Esophagus squamous epithelium (tissue), 5 donors: ENCODE results near the gene GTPBP3. TPM values are rescaled to one million over a fixed set of nuclear protein-coding genes. Genes with fewer than 3 reads are reported as not detected.
A peak's percentile ranks its signal among the peaks of the same experiment; 100 is the strongest.

ENCODE experiments used
- DNase-seq: peaks from one replicate; lab custom pipeline; 2025; lab: John Stamatoyannopoulos, UW
- H3K27ac ChIP-seq, 4 donors: fragments of 200-600 bp; sonication (generic); one replicate each; pipeline ENCODE4 v1.5.1; 2016 to 2019; ENCODE audit warnings: mild to moderate bottlenecking in 1 of 4
- H3K27me3 ChIP-seq, 4 donors: fragments of 200-600 bp; sonication (generic); 1 replicate in 3 of 4; 2 replicates in 1 of 4; pipeline versions ENCODE4 v1.5.1 to v1.6.0; 2017 to 2021; ENCODE audit warnings: antibody characterized with exemption in 1 of 4
- H3K36me3 ChIP-seq, 3 donors: fragments of 200-600 bp; sonication (generic); one replicate each; pipeline ENCODE4 v1.5.1; 2016 to 2019
- H3K4me1 ChIP-seq, 3 donors: fragments of 200-600 bp; sonication (generic); one replicate each; pipeline ENCODE4 v1.5.1; 2017 to 2019
- H3K4me3 ChIP-seq, 4 donors: fragments of 200-600 bp; sonication (generic); 1 replicate in 3 of 4; 2 replicates in 1 of 4; pipeline ENCODE4 v1.5.1; 2016 to 2019; ENCODE audit warnings: mild to moderate bottlenecking in 2 of 4, moderate library complexity in 1 of 4
- H3K9me3 ChIP-seq, 3 donors: fragments of 200-600 bp; sonication (generic); one replicate each; pipeline ENCODE4 v1.5.1; 2016 to 2019
- CTCF ChIP-seq, 6 experiments: fragments of 450-650 bp in 4 of 6; fragments of 200-600 bp in 2 of 6; sonication (generic) in 2 of 6; IDR thresholded peaks; one replicate each; pipeline ENCODE4 v1.5.1; 2016 to 2019; ENCODE audit warnings: antibody characterized with exemption in 6 of 6, mild to moderate bottlenecking in 4 of 6, moderate library complexity in 4 of 6
- POLR2A ChIP-seq, 4 donors: fragments of 450-650 bp; IDR thresholded peaks; one replicate each; pipeline ENCODE4 v1.6.1; 2017; ENCODE audit warnings: antibody characterized with exemption in 4 of 4, mild to moderate bottlenecking in 4 of 4, moderate library complexity in 3 of 4
- WGBS, 2 donors: methylation state at CpG; one replicate each; pipeline ENCODE4 v1.1.5; 2018; 5-methylcytosine and 5-hydroxymethylcytosine counted together
- intact Hi-C: fragments of 100-400 bp; cut with DNase I; formaldehyde crosslinking; loops from one replicate; pipeline ENCODE4 v1.15.0; 2022
- total RNA-seq, 4 donors: library from RNA; depleted of rRNA; stranded (reverse); fragments of >200 nt; gene quantifications; one replicate each; pipeline ENCODE4 v1.1.0, GENCODE V29; 2016
- donor health status: DM: yes; HTN: yes; CAD: no.

GTPBP3 gene
- total RNA-seq, 4 donors from 2014 or later, result 22.7 to 34.9 (median 31.4) TPM

- intact Hi-C loops, result no loop called here
- peaks cover 0 to 13% (median 2%) of the 10 kb centered on the region in 4 donors for H3K27me3 ChIP-seq
- no peak for TF ChIP-seq CTCF (IDR thresholded peaks at IDR 0.05)
- no peak for TF ChIP-seq POLR2A (IDR thresholded peaks at IDR 0.05)
- peaks cover 22 to 68% (median 25%) of the 10 kb centered on the region in 3 donors for H3K4me1 ChIP-seq
- peaks cover 12 to 48% (median 15%) of the 10 kb centered on the region in 3 donors for H3K36me3 ChIP-seq
- no peak for DNase-seq
- WGBS, 2 donors, result 97% methylated on average over 5 of the region's 28 CpGs; no CpG with 5 or more reads in 1 of the 2 donors
- no peak overlapping the region for H3K4me3 ChIP-seq
- no peaks in the 10 kb centered on the region for H3K9me3 ChIP-seq
- peak overlapping the region in 1 of 4 donors; percentile 44 for H3K27ac ChIP-seq
Observed at GRCh38 chr19:17324357-17325114, 12.8 kb upstream of the GTPBP3 start.

- intact Hi-C loops, result no loop called here
- no peak overlapping the region for H3K27ac ChIP-seq
- H3K27me3 ChIP-seq, result peaks cover 0 to 19% (median 2%) of the 10 kb centered on the region in 4 donors
- no peak for DNase-seq
- H3K4me1 ChIP-seq, result peaks cover 27 to 74% (median 27%) of the 10 kb centered on the region in 3 donors
- H3K36me3 ChIP-seq, result peaks cover 6 to 43% (median 11%) of the 10 kb centered on the region in 3 donors
- H3K9me3 ChIP-seq, result no peaks in the 10 kb centered on the region
- H3K4me3 ChIP-seq, result no peak overlapping the region
- TF ChIP-seq POLR2A (IDR thresholded peaks at IDR 0.05) (no peak), CTCF (IDR thresholded peaks at IDR 0.05) (no peak)
- 77 to 93% methylated on average over 10 to 20 of the region's 20 CpGs for WGBS, 2 donors
Observed at GRCh38 chr19:17325133-17325532, 12.2 kb upstream of the GTPBP3 start.

- no peak for TF ChIP-seq CTCF (IDR thresholded peaks at IDR 0.05)
- no peak for TF ChIP-seq POLR2A (IDR thresholded peaks at IDR 0.05)
- Histone ChIP-seq H3K27me3 (peaks cover 0 to 28% (median 2%) of the 10 kb centered on the region in 4 donors), H3K4me1 (peaks cover 27 to 75% (median 27%) of the 10 kb centered on the region in 3 donors), H3K4me3 (no peak overlapping the region), H3K27ac (peak overlapping the region in 1 of 4 donors; percentile 36), H3K9me3 (no peaks in the 10 kb centered on the region), H3K36me3 (peaks cover 0 to 42% (median 5%) of the 10 kb centered on the region in 3 donors)
- no peak for DNase-seq
- WGBS, 2 donors, result 56 to 61% methylated on average over 13 of the region's 17 CpGs
- intact Hi-C loops, result no loop called here
Observed at GRCh38 chr19:17325881-17326594, 11.3 kb upstream of the GTPBP3 start.

- H3K9me3 ChIP-seq, result no peaks in the 10 kb centered on the region
- H3K27ac ChIP-seq, result peak overlapping the region in 1 of 4 donors; percentile 36
- no peak for DNase-seq
- TF ChIP-seq POLR2A (IDR thresholded peaks at IDR 0.05) (no peak), CTCF (IDR thresholded peaks at IDR 0.05) (no peak)
- intact Hi-C loops, result no loop called here
- no peak overlapping the region for H3K4me3 ChIP-seq
- H3K4me1 ChIP-seq, result peaks cover 27 to 75% (median 27%) of the 10 kb centered on the region in 3 donors
- H3K36me3 ChIP-seq, result peaks cover 0 to 36% (median 5%) of the 10 kb centered on the region in 3 donors
- WGBS, 2 donors, result 77 to 81% methylated on average over 6 to 9 of the region's 11 CpGs
- H3K27me3 ChIP-seq, result peaks cover 0 to 33% (median 2%) of the 10 kb centered on the region in 4 donors
Observed at GRCh38 chr19:17326595-17326966, 10.8 kb upstream of the GTPBP3 start.
